LoVo (cell line): Measurements from ENCODE around the gene STIMATE.

Source experiments
- DNase-seq: peaks from one replicate; pipeline ENCODE4 v3.0.0-alpha.2; 2016; ENCODE audit warnings: low spot score

Gene STIMATE

DNA sequence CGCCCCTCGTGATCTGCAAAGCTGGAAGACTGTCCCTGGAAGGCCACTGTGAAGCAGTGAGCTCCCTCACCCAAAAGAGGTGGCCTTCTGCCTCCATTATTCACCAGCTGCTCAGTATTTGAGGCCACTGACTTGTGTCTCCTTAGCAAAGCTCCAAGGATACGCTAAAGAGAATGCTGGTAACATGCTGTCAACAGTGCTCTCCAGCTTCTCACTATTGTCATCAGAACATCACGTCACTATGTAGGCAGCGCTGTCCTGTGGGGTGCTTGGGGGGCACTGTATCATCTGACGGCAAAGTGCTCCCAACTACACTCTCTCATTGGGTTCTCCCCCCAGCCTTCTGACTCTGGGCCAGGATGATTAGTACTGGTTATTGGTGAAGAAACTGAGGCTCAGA is 81.1 kb downstream of the STIMATE start:
- DNase-seq: no peak

DNA sequence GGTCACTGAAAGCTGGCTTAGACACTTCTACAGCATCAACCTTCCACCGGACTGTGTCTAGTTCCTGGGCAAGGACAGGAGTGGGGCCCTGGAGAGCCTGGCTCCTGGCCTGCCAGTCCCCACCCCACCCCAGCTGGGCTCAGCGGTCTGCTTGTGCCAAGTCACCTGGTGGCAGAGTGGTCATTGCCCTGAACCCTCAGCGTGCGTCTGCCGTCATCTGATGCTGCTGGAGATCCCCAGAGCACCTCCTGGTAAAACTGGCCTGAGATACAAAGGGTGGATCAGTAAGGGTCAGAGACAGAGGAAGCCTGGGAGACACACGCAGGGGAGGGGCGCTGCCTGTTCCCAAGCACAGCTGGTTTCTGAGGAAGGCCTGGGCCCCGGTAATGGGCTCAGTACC is 83.5 kb downstream of the STIMATE start:
- no peak for DNase-seq

DNA sequence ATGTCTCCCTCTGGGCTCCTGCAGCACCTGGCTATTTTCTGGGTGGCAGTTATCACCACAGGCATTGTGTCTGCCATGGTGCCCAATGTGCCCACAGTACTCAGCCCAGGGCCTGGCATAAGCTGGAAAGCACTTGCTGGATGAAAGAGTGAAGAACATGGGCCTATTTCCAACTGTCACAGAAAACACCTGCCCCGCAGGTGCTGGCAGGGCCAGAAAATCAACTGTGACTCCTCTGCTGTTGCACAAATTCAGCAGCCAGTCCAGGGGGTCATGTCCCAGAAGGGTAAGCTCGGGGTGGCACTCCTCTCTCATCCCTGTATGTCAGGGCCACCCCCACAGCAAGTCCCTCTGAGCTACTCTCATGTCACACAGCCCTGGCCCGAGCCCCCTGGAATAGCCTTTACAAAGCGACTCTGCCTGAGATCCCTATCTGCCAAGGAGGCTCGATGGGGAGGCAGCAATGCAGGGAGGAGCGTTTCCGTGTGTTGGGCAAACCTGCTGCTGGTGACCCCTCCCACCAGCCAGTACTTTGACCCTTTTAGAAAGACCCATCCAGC is 85.8 kb downstream of the STIMATE start:
- DNase-seq: no peak

DNA sequence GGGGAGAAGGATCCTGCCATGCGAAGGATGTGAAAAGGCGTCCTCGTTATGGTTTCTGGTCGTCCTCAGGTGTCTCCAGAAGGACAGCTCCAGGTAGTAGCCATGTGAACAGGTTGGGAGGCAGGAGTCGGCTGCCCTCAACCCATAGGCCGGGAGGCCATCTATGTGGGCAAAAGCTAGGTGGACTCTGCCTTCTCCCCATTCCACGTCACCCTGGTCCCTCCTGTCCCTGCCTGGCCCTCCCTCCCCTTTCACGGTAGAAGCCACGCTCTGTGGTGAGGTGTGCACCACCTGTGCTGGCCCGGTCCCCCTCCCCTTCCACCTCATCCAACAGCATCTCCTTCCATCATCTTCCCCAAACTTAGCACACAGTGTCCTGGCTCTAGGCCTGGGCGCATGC is 86.4 kb downstream of the STIMATE start:
- DNase-seq: no peak

DNA sequence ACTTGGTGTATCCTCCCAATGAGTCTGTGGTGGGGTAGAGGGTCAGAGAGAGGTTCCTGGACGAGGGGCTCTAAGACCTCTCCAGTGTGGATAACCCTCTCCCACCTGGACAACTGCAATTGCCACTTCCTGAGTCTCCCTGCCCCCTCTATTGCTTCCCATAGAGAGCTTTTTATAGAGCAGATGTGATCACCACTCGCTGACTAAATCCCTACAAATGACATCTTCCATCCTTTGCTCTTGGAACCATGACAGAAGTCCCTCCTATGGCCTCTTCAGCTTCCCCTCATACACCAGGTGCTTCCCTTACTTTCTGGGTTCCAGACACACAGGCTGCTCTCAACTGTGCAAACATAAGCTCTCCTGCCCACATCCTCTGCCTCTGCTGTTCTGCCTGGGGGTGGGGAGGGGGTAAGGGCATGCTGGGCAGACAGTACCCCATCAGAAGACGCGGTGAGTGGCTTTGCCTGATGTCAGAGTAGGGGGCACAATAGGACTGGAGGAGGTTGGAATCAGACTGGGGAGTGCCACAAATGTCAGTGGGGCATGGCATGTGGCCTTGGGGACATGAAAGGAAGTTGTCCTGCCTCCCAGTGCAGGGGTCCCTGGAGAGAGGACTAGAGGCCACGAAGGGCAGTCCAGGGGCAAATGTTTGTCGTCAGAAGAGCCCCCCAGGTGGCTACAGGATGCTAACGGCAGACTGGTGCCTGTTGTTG is 87.5 kb downstream of the STIMATE start:
- no peak for DNase-seq

DNA sequence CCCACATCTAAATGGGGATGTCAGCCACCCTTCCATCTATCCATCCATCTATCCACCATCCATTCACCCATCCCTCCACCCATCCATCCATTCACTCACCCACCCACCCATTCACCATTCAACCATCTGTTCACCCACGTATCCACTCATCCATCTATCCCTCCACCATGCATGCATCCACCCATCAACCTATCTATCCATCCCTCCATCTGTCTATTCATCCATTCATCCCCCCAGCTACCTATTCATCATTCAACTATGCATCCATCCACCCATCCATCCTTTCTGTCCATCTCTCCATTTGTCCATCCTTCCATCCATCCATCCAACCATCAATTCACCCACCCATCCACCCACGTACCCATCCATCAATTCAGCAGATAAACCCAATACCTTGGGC is 88.2 kb downstream of the STIMATE start:
- no peak for DNase-seq

DNA sequence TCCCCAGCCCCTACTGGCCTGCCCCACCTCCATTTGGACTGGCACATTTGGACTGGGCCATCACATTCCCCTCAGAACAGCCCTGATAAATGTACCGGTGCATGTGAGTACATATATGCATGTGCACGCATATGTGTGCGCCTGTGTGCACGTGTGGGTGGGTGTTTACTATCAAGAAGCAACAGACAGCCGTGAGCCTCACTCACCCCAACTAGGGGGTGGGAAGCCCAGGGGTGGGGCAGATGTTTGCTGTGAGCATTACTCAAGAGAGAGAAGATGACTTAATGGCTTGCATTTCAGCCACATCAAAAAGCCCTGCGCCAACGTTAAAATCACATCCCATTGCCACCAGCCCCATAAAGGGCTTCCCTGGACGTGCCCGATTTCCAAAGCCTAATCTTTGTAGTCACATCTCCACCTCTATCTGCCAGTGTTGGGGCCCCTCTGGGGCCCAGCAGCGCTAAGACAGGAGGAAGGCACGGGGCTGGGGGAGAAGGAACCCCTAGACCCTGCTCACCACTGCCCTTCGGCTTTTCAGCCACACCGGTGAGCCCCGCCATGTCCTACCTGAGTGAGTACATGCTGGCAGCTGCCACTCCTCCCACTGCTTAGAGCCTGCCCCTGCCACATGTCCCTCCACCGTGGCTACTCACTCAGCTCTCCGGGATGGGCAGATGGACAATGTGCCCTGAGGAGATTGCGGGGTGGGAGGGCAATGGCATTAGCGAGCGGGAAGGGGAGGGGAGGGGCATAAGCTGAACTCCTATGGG is 91.9 kb downstream of the STIMATE start:
- DNase-seq: no peak

DNA sequence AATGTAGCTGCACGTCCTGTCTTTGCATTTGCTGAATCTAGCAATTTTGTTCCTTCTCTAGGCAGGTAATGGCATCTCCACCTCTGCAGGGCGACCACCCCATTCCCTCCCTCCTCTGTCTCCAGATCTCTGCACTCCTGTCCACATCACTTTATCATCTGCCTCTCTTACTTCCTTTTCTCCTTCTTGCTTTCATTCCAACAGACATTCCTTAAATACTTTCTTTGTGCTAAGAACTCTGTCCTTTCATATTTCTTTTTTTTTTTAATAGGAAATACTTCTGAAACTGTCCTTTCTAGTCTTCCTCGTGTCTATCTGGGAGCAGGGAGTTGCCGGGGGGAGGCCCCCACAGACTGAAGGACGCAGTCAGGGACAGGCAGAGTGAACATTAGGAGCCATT is 95.5 kb downstream of the STIMATE start:
- DNase-seq: no peak

DNA sequence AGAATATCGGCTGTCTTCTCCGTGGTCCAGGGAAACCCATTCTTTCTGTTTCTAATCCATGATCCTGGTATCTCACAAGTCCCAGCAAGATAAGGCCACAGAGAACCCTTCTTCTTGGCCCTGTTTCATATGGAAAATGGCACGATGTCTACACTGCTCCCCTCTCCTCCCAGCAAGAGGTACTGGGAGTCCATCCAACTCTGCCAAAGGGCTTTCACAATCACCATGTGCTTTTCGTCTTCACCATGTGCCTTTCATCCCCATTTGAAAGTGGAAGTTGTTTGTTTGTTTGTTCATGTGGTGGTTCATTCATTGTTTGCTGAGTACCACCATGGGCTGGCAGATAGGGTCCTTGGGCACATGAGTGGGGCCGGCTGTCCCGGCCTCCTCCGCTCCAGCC is 97.3 kb downstream of the STIMATE start:
- DNase-seq: no peak

DNA sequence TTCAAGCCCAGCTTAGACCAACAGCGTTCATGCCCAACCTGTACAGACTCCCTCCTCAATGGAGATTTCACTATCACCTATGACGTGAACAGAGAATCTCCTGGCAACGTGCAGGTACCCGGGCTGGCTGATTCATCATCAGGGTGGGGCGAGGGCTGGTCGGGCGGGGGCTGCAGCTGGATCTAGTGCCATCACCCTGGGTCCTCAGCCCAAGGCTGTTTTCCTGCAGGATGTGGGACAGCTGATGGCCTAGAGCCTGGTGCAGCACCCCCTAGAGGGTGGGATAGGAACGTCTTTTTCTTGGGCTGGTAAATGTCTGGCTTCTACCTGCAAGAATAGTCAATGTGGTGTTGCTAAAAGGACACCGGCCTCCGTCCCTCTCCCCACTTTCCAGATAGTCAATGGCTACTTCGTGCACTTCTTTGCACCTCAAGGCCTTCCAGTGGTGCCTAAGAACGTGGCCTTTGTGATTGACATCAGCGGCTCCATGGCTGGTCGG is 98.3 kb downstream of the STIMATE start:
- peak; percentile 27 for DNase-seq

DNA sequence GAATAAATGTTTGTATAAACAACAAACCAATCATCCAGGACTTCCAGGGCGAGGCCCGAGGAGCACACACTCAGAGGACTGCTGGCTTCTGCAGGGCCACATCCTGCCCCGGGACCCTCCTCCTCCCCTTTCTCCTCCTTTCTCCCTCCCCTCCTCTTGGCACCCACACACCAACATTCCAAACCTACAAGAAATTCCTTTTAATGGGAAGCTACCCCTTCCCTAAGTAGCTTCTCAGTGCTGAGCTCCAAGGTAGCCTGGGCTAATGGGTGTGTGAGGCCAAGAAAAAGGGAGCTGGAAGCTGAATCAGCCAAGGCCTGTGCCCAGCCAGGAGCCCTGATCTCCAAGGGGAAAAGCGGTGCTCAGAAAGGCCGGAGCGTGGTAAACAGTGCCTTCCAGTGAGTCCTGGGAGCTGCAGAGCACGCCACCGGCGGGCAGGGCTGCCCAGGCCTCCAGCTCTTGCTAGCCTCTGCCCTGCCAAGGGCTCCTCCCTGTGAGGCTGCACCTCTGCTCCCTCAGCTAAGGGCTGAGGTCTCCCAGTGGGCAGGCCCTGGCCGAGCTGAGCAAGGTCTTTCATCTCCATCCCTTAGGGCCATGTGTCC is 98.9 kb downstream of the STIMATE start:
- no peak for DNase-seq

DNA sequence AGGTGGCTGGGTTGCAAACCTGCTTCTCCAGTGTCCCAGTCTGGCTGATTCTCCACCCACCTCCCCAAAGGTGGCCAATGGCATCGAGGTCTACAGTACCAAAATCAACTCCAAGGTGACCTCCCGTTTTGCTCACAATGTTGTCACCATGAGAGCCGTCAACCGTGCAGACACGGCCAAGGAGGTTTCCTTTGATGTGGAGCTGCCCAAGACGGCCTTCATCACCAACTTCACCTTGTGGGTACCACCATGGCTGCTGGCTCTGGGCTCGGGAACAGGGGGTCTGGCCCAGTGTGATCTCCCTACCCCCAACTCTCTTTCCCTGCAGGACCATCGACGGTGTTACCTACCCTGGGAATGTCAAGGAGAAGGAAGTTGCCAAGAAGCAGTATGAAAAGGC is 100.9 kb downstream of the STIMATE start:
- no peak for DNase-seq

DNA sequence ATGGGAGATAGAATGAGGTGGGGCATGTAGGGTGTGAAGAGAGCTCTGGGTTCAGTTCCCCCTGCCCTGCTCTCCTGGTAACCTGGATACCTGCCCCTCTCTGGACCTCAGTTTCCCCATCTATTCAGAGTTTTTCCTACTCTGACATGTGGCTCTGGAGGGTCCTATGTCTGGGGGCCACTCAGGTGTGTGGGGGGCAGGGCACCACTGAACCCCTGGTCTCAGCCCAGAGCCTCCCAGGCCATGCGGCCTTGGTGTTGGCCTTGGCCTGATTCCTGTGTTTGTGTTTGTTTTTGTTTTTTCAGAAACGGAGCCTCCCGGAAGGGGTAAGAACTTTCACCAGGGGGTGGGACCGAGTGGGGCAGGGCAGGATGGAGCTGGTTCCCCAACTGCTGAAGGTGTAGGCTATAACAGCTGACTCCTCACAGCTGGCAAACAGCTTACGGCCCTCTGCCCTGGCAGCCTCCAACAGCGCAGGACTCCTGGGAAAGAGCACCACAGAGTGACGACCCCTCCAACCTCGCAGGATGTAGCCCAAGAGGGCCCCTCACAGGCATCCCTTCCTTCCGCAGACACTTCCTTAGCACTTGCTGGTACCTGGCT is 101.9 kb downstream of the STIMATE start:
- DNase-seq: no peak

DNA sequence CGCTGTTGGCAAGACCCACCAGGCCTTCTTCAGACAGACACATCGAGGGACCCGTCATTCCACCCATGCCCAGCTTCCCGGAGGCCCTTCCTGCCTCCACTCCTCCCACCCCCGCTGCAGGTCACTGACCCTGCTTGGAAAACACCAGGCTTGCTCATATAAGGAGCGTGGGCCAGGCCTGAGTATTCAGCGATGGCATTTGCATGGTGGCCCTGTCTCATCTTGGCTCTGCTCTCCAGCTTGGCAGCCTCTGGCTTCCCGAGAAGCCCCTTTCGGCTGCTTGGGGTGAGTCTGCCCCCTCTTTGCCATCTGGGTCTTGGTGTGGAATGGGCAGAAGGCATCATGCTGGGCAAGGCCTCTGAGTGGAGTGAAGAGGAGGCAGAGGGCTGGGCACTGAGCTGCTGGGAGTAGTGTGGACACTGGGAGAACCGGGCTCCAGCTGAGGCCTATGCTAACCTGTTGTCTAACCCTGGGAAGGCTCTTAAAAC is 102.7 kb downstream of the STIMATE start, which contains the start of gene ITIH3:
ITIH3 (plus strand) TSS at position 185 of the 488 bp plus-strand sequence; CDS start at position 193, 8 bp downstream.
- no peak for DNase-seq

DNA sequence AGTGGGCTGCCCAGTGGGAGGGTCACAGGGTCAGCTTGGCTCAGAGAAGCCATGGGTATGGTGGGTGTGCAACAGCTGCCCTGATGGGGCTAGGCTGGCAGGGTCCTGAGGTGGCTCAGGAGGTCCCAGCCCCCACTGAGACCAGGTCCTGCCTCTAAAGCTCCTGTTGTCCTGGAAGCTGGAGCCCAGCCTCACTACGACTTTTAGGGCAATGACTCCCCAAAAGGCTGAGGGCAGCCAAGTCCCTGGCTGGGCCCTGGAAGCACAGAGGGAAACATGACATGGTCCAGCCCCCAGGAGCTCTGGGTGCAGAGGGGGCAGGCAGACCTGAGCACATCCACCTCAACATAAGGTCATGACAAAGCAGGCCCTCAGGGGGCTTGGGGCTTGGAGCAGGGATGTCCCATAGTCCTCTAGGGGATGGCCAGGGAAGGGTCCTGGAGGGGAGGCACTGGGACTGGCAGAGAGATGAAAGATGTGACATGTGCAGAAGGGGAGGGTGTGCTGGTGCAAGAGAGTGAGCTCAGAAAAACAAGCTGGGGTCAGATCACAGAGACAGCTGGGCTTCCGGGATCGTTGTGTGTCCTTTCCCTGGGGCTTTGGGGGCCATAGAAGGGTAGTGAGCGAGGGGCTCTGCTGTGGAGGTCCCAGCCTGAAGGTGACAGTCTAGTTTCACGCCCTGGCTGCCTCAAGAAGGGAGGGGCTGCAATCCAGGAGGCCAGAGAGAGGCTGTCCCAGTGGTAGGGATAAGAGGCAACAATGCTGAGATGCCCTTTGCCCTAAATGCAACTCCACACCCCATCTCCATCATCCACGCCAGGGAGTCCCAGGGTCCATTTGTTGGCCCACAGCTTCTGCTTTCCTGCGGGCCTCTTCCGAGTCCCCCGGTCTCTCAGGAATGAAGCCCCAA is 103.4 kb downstream of the STIMATE start:
- no peak for DNase-seq

DNA sequence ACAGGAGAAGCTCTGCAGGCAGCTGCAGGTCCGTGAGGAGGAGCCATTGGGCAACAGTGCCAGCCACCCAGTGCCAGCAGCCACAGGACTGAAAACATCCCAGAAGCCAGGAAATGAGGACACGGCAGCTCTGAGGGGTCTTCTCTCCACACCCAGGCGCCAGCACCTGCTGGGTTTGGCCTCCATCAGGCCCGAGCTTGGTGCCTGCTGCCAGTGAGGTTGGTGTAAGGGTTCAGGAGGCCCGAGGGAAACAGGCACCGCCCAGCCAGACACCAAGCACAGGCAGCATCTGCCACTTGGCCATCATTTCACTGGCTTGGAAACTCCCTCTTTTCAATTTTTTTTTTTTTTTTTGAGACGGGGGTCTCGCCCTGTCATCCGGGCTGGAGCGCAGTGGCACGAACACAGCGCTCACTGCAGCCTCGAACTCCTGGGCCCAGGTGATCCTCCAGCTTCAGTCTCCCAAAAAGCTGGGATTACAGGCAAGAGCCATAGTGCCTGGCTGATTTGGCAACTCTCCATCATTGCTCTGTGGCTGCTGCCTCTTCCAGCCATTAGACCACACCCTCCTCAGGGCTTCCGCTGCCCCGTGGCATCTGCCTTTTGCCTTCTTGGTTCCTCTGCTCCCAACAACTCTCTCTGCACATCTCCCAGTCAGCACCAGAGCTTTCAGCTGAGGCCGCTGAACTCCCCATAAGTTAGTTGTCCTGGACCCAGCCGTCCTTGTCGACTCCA is 104.2 kb downstream of the STIMATE start:
- no peak for DNase-seq

DNA sequence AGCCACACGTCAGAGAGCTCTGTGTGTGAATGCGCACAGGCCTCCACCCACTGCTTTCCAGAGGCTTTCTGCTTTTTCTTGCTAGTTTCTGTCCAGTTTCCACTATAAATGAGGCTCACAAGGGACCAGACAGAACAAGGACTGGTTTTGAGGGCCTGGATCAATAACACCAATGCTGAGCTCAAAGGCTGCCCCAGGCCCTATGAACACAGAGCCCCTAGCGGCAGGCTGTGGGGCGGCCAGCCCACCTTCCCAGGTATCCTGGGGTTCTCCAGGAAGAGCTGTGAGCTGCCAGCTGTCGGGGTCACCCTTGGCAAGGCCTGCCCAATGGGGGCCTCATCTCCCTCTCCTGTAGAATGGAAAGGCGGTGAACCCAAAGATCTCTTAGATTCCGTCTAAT is 104.9 kb downstream of the STIMATE start:
- no peak for DNase-seq

DNA sequence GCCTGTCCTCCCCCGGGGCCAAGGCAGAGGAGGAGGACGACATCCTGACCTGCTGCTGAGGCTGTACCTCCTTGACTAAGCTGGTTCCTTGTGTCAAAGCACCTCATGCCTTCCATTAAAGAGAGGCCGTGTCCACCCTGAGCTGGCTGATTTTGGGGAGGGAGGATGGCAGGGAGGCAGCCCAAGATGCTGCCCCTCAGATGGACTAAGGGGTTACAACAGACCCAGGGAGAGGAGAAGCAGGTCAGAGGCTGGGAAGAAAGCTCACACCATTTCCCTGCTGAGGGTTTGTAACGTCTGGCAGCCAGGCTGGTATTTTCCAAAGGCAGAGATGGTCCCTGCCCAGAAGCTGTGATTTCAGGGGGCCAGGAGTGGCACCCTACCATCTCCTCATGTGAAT is 105.4 kb downstream of the STIMATE start:
- no peak for DNase-seq

DNA sequence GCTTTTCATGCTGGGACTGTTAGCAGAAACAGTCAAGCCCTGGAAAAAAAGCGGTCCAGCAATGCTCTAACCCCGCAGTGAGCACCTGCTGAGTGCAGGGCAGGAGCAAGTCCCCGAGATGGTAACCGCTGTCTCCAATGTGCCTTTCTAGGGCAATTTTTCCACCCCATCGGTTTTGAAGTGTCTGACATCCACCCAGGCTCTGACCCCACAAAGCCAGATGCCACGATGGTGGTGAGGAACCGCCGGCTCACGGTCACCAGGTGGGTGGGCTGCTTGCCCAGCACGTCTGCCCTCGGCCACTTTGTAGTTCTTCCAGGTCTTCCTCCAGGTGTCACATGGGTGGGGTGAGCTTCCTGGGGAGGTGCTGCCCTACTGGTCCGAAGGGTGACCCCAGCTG is 106.0 kb downstream of the STIMATE start:
- no peak for DNase-seq

DNA sequence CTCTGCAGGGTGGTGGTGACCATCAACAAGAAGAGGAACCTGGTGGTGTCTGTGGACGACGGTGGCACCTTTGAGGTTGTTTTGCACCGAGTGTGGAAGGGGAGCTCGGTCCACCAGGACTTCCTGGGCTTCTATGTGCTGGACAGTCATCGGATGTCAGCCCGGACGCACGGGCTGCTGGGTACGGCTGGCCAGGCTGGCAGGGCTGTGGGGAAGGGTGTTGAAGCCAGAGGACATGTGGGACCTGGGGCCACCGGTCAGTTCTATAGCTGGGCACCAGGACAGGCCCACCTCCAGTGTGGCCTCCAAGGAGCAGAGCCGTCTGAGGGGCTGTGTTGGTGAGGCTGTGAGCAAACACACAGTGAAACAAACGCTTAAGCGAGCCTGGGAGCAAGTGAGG is 106.6 kb downstream of the STIMATE start:
- DNase-seq: no peak
